Mesothelial cell of epicardium (in vitro differentiated cells): ENCODE measurements around the gene TIFAB. TPM values are rescaled to one million over a fixed set of nuclear protein-coding genes. Genes with fewer than 3 reads are reported as not detected.
A peak's percentile ranks its signal among the peaks of the same experiment; 100 is the strongest.

ENCODE experiments used
- DNase-seq, 2 experiments: peaks; one replicate each; pipeline ENCODE4 v3.0.0; 2021; ENCODE audit warnings: low spot score in 2 of 2; ENCODE audit not compliant: unreplicated experiment in 2 of 2
- H3K27ac Mint-ChIP-seq: 2 replicates; pipeline ENCODE4 v1.8.0; 2021; ENCODE audit warnings: mixed read lengths
- H3K27me3 Mint-ChIP-seq: 2 replicates; pipeline ENCODE4 v1.8.0; 2021; ENCODE audit warnings: low read depth, mixed read lengths
- H3K36me3 Mint-ChIP-seq: 2 replicates; pipeline ENCODE4 v1.8.0; 2021; ENCODE audit warnings: mixed read lengths
- H3K4me1 Mint-ChIP-seq: 2 replicates; pipeline ENCODE4 v1.8.0; 2021; ENCODE audit warnings: mixed read lengths
- H3K4me3 Mint-ChIP-seq: 2 replicates; pipeline ENCODE4 v1.8.0; 2021; ENCODE audit warnings: mild to moderate bottlenecking, moderate library complexity, mixed read lengths
- H3K9me3 Mint-ChIP-seq: 2 replicates; pipeline ENCODE4 v1.8.0; 2021; ENCODE audit warnings: mixed read lengths
- CTCF ChIP-seq: fragments of 200-600 bp; sonication (generic); IDR thresholded peaks from one replicate; pipeline ENCODE4 v1.5.0; 2021; ENCODE audit warnings: antibody characterized with exemption; ENCODE audit not compliant: unreplicated experiment
- total RNA-seq: library from RNA; stranded (reverse); gene quantifications from 3 replicates; pipeline ENCODE4 v1.2.1, GENCODE V29; 2021

The TIFAB gene
- total RNA-seq, 1 donor from 2014 or later: not detected

- no peaks in the 10 kb centered on the region for H3K36me3 Mint-ChIP-seq
- TF ChIP-seq CTCF: no peak
- peaks cover 74% of the 10 kb centered on the region for H3K4me1 Mint-ChIP-seq
- H3K27me3 Mint-ChIP-seq: no peaks in the 10 kb centered on the region
- no peaks in the 10 kb centered on the region for H3K9me3 Mint-ChIP-seq
- H3K27ac Mint-ChIP-seq: peak overlapping the region; percentile 97
- DNase-seq: peak in 1 of 2 experiments; percentile 31
- no peak overlapping the region for H3K4me3 Mint-ChIP-seq
Observed at GRCh38 chr5:135442431-135443160, 9.6 kb downstream of the TIFAB start.

GRCh38 chr5:135441919-135442318, 10.2 kb downstream of the TIFAB start:
- DNase-seq: no peak
- peaks cover 81% of the 10 kb centered on the region for H3K4me1 Mint-ChIP-seq
- no peaks in the 10 kb centered on the region for H3K36me3 Mint-ChIP-seq
- no peaks in the 10 kb centered on the region for H3K9me3 Mint-ChIP-seq
- no peak overlapping the region for H3K4me3 Mint-ChIP-seq
- no peak for TF ChIP-seq CTCF
- H3K27me3 Mint-ChIP-seq: no peaks in the 10 kb centered on the region
- H3K27ac Mint-ChIP-seq: peak overlapping the region; percentile 97

- no peaks in the 10 kb centered on the region for H3K27me3 Mint-ChIP-seq
- H3K4me3 Mint-ChIP-seq: no peak overlapping the region
- no peaks in the 10 kb centered on the region for H3K36me3 Mint-ChIP-seq
- peaks cover 84% of the 10 kb centered on the region for H3K4me1 Mint-ChIP-seq
- H3K27ac Mint-ChIP-seq: peak overlapping the region; percentile 97
- DNase-seq: no peak
- TF ChIP-seq CTCF: no peak
- H3K9me3 Mint-ChIP-seq: no peaks in the 10 kb centered on the region
Observed at GRCh38 chr5:135441350-135441831, 10.8 kb downstream of the TIFAB start.

GRCh38 chr5:135440916-135441315, 11.2 kb downstream of the TIFAB start:
- Mint-ChIP-seq H3K27me3 (no peaks in the 10 kb centered on the region), H3K9me3 (no peaks in the 10 kb centered on the region), H3K4me3 (no peak overlapping the region), H3K36me3 (no peaks in the 10 kb centered on the region), H3K27ac (peak overlapping the region; percentile 97), H3K4me1 (peaks cover 83% of the 10 kb centered on the region)
- no peak for DNase-seq
- TF ChIP-seq CTCF: no peak

- no peak for TF ChIP-seq CTCF
- Mint-ChIP-seq H3K36me3 (no peaks in the 10 kb centered on the region), H3K27me3 (peaks cover 3% of the 10 kb centered on the region), H3K4me1 (peaks cover 82% of the 10 kb centered on the region), H3K4me3 (no peak overlapping the region), H3K27ac (peak overlapping the region; percentile 55), H3K9me3 (no peaks in the 10 kb centered on the region)
- no peak for DNase-seq
Observed at GRCh38 chr5:135439231-135440205, 12.6 kb downstream of the TIFAB start.
